Neural cell (in vitro differentiated cells): ENCODE results near the gene PPM1J.

Experiments used
- CTCF ChIP-seq: fragments of 450-650 bp; IDR thresholded peaks from 2 replicates; pipeline ENCODE4 v1.5.1; 2014; ENCODE audit warnings: antibody characterized with exemption, mild to moderate bottlenecking, moderate library complexity; ENCODE audit not compliant: poor library complexity, severe bottlenecking
- EP300 ChIP-seq: fragments of 450-650 bp; conservative IDR thresholded peaks from 2 replicates; pipeline ENCODE4 v1.6.1; 2014; ENCODE audit warnings: antibody characterized with exemption, mild to moderate bottlenecking, moderate library complexity; ENCODE audit not compliant: poor library complexity, severe bottlenecking
- EZH2 ChIP-seq: fragments of 200-600, 300-800 bp; shearing (Covaris generic), sonication (generic); IDR thresholded peaks from 2 replicates; pipeline ENCODE4 v1.6.1; 2014; ENCODE audit warnings: antibody characterized with exemption, low read length, borderline replicate concordance, mild to moderate bottlenecking; ENCODE audit not compliant: insufficient read depth, poor library complexity, severe bottlenecking
- MXI1 ChIP-seq: fragments of 450-650 bp; conservative IDR thresholded peaks from 2 replicates; pipeline ENCODE4 v1.6.1; 2014; ENCODE audit warnings: antibody characterized with exemption, mild to moderate bottlenecking; ENCODE audit not compliant: poor library complexity, severe bottlenecking
- POLR2AphosphoS5 ChIP-seq: IDR thresholded peaks from 2 replicates; pipeline ENCODE4 v1.6.1; 2012
- RAD21 ChIP-seq: fragments of 450-650 bp; conservative IDR thresholded peaks from 2 replicates; pipeline ENCODE4 v1.6.1; 2014; ENCODE audit warnings: antibody characterized with exemption, mild to moderate bottlenecking, moderate library complexity
- REST ChIP-seq: IDR thresholded peaks from 2 replicates; pipeline ENCODE4 v1.6.1; 2012; ENCODE audit warnings: borderline replicate concordance
- SMC3 ChIP-seq: fragments of 450-650 bp; conservative IDR thresholded peaks from 2 replicates; pipeline ENCODE4 v1.6.1; 2014; ENCODE audit warnings: antibody characterized with exemption, mild to moderate bottlenecking, moderate library complexity; ENCODE audit not compliant: poor library complexity
- TAF1 ChIP-seq: IDR thresholded peaks from 2 replicates; pipeline ENCODE4 v1.6.1; 2012; ENCODE audit warnings: low read depth

- TF ChIP-seq EZH2 (no peak), POLR2AphosphoS5 (no peak), TAF1 (no peak), CTCF (no peak), RAD21 (no peak), EP300 (no peak), SMC3 (no peak), MXI1 (no peak), REST (no peak)
Observed at GRCh38 chr1:112720800-112721199, 5.7 kb upstream of the PPM1J start.
